AG04450 (cell line): Measurements from ENCODE around the gene DPP10. TPM values are rescaled to one million over a fixed set of nuclear protein-coding genes. Genes with fewer than 3 reads are reported as not detected.

Source experiments
- CTCF ChIA-PET: fragments of 300-600, 350-600 bp; formaldehyde crosslinking; extraction: SDS; loops from one replicate; lab custom pipeline; 2022; ENCODE audit warnings: antibody characterized with exemption, inconsistent platforms; lab: Charles Lee
- POLR2A ChIA-PET: fragments of 350-600 bp; formaldehyde crosslinking; extraction: SDS; loops from one replicate; lab custom pipeline; 2021; ENCODE audit warnings: antibody characterized with exemption, inconsistent platforms; lab: Yijun Ruan, JAX
- DNase-seq: peaks from one replicate; pipeline ENCODE4 v3.0.0-alpha.2; 2011; ENCODE audit warnings: low read depth, low spot score
- H3K27ac ChIP-seq: one replicate; pipeline ENCODE4 v1.5.1; 2012; ENCODE audit warnings: low read depth, low read length, control low read depth
- H3K27me3 ChIP-seq: one replicate; pipeline ENCODE4 v1.6.0; 2012; ENCODE audit warnings: low read length; ENCODE audit not compliant: control insufficient read depth, insufficient read depth
- H3K4me3 ChIP-seq: 2 replicates; pipeline ENCODE4 v1.5.1; 2011; ENCODE audit warnings: mild to moderate bottlenecking, low read depth, low read length, control low read depth
- H3K9me3 ChIP-seq: 2 replicates; pipeline ENCODE4 v1.5.1; 2012; ENCODE audit warnings: low read length; ENCODE audit not compliant: control insufficient read depth, insufficient read depth
- polyA plus RNA-seq: library from polyadenylated mRNA; depleted of rRNA; stranded (reverse); fragments of >200 nt; gene quantifications from 2 replicates; pipeline ENCODE4 v1.2.3, GENCODE V29; 2011
- TF ChIP-seq, protein P1 (sequence below): IDR thresholded peaks from 2 replicates; pipeline ENCODE4 v1.5.1; 2011; ENCODE audit warnings: low read depth, low read length, control low read depth, inconsistent platforms

DPP10 gene
- polyA plus RNA-seq, 1 experiment = not detected

DNA sequence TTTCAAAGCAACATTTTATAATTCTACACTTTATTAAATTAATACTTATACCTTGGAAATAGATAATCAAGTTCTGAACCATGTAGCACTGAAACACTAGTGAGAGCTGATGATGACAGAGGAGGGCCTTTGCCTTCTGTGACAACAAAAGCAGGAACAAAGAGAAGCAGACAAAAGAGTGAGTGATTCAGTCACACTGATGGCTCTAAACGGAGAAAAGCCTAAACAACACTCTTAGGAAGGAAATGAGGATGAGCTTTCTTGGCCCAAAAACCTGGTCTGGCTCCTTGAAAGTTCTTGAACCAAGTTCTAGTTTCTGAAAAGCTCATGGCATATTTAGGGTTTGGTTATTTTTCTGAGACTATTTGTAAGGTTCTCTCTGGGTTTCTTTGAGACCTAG is 271.9 kb downstream of the DPP10 start:
- POLR2A ChIA-PET = no interaction called here

GRCh38 chr2:114717049-114717448 is 274.6 kb downstream of the DPP10 start:
- TF ChIP-seq, protein P1, sequence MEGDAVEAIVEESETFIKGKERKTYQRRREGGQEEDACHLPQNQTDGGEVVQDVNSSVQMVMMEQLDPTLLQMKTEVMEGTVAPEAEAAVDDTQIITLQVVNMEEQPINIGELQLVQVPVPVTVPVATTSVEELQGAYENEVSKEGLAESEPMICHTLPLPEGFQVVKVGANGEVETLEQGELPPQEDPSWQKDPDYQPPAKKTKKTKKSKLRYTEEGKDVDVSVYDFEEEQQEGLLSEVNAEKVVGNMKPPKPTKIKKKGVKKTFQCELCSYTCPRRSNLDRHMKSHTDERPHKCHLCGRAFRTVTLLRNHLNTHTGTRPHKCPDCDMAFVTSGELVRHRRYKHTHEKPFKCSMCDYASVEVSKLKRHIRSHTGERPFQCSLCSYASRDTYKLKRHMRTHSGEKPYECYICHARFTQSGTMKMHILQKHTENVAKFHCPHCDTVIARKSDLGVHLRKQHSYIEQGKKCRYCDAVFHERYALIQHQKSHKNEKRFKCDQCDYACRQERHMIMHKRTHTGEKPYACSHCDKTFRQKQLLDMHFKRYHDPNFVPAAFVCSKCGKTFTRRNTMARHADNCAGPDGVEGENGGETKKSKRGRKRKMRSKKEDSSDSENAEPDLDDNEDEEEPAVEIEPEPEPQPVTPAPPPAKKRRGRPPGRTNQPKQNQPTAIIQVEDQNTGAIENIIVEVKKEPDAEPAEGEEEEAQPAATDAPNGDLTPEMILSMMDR = no peak
- CTCF ChIA-PET = no interaction called here

More for the DNA sequence above, 271.9 kb downstream of the DPP10 start:
- DNase-seq = no peak
- CTCF ChIA-PET = no interaction called here
- Histone ChIP-seq H3K9me3 (peaks cover 12% of the 10 kb centered on the region), H3K4me3 (no peak overlapping the region), H3K27me3 (no peaks in the 10 kb centered on the region), H3K27ac (no peak overlapping the region)
- TF ChIP-seq, protein P1 = no peak

DNA sequence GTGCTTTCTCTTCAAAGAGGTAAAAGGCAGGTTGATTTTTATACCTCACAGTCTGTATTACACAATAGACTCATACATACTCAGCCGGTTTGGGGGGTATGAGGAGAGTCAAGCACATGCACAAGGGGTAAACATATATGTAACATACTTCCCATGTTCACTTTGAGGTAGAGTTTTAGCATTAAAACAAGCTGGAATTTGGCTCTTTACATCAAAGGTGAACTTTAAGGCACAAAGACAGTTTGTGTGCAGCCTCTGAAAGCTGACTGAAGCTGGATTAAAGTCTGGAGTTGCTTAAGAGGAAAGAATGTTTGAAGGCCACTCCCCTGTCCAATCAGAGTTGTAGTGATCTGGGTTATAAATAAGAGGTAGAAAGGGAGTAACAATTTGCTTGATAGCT is 282.0 kb downstream of the DPP10 start:
- Histone ChIP-seq H3K27ac (no peak overlapping the region), H3K27me3 (no peaks in the 10 kb centered on the region), H3K4me3 (no peak overlapping the region), H3K9me3 (peaks cover 9% of the 10 kb centered on the region)
- TF ChIP-seq, protein P1 = no peak
- DNase-seq = no peak
- ChIA-PET CTCF (no interaction called here), POLR2A (no interaction called here)

More at GRCh38 chr2:114717049-114717448, 274.6 kb downstream of the DPP10 start:
- peaks cover 9% of the 10 kb centered on the region for H3K9me3 ChIP-seq
- POLR2A ChIA-PET = no interaction called here
- H3K4me3 ChIP-seq = no peak overlapping the region
- no peaks in the 10 kb centered on the region for H3K27me3 ChIP-seq
- no peak for DNase-seq
- no peak overlapping the region for H3K27ac ChIP-seq

- H3K27me3 ChIP-seq = no peaks in the 10 kb centered on the region
- peaks cover 12% of the 10 kb centered on the region for H3K9me3 ChIP-seq
- TF ChIP-seq, protein P1 = no peak
- no peak for DNase-seq
- POLR2A ChIA-PET = no interaction called here
- no peak overlapping the region for H3K4me3 ChIP-seq
- CTCF ChIA-PET = no interaction called here
- H3K27ac ChIP-seq = no peak overlapping the region
These were observed 284.6 kb downstream of the DPP10 start for GRCh38 chr2:114727012-114727411.

DNA sequence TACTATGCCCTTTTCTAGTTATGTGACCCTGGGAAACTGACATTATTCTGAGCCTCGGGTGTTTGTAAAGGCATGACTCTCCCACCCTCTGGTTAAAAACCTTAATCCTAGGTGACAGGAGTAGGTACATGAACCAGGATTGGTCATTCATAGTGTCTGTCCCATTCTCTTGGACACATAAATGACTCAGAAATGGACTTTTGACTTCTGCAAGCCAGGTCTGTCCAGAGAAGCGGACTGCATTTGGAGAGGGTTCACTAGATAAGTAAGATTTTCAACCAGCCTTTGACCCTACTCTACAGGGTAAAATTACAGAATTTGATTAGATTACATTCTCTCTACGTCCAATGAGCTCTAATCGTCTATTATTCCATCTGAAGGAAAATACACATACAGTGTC is 285.9 kb downstream of the DPP10 start:
- ChIA-PET CTCF (no interaction called here), POLR2A (no interaction called here)
- TF ChIP-seq, protein P1 = no peak
- Histone ChIP-seq H3K27me3 (no peaks in the 10 kb centered on the region), H3K4me3 (no peak overlapping the region), H3K27ac (no peak overlapping the region), H3K9me3 (peaks cover 8% of the 10 kb centered on the region)
- DNase-seq = no peak
